ENCODE results near the gene ADAM19. TPM values are rescaled to one million over a fixed set of nuclear protein-coding genes. Genes with fewer than 3 reads are reported as not detected.

Gene ADAM19
- total RNA-seq, 2 donors from 2014 or later, result 13.1 to 49.5 TPM

GRCh38 chr5:157607371-157608161 is 32.0 kb upstream of the ADAM19 start:
- no peak overlapping the region for H3K27ac ChIP-seq
- DNase-seq (ENCODE audit: low spot score), result no peak
- H3K36me3 ChIP-seq, result no peaks in the 10 kb centered on the region
- no peaks in the 10 kb centered on the region for H3K27me3 ChIP-seq
- no peaks in the 10 kb centered on the region for H3K4me1 ChIP-seq
- H3K9me3 ChIP-seq, result no peaks in the 10 kb centered on the region
- TF ChIP-seq CTCF (IDR thresholded peaks at IDR 0.05), result no peak
- no peak overlapping the region for H3K4me3 ChIP-seq

- Histone ChIP-seq H3K4me1 (no peaks in the 10 kb centered on the region), H3K9me3 (no peaks in the 10 kb centered on the region), H3K4me3 (no peak overlapping the region), H3K36me3 (no peaks in the 10 kb centered on the region), H3K27me3 (no peaks in the 10 kb centered on the region), H3K27ac (no peak overlapping the region)
- TF ChIP-seq CTCF (IDR thresholded peaks at IDR 0.05), result no peak
- no peak for DNase-seq (ENCODE audit: low spot score)
These were observed 30.5 kb upstream of the ADAM19 start for GRCh38 chr5:157606046-157606445.

- Histone ChIP-seq H3K27ac (no peak overlapping the region), H3K4me3 (no peak overlapping the region), H3K36me3 (no peaks in the 10 kb centered on the region), H3K4me1 (no peaks in the 10 kb centered on the region), H3K27me3 (no peaks in the 10 kb centered on the region), H3K9me3 (no peaks in the 10 kb centered on the region)
- no peak for DNase-seq (ENCODE audit: low spot score)
- no peak for TF ChIP-seq CTCF (IDR thresholded peaks at IDR 0.05)
These were observed 28.0 kb upstream of the ADAM19 start for GRCh38 chr5:157603333-157604190.

- Histone ChIP-seq H3K27ac (no peak overlapping the region), H3K4me3 (no peak overlapping the region), H3K36me3 (no peaks in the 10 kb centered on the region), H3K4me1 (no peaks in the 10 kb centered on the region), H3K9me3 (no peaks in the 10 kb centered on the region), H3K27me3 (no peaks in the 10 kb centered on the region)
- TF ChIP-seq CTCF (IDR thresholded peaks at IDR 0.05), result no peak
- no peak for DNase-seq (ENCODE audit: low spot score)
These were observed 26.9 kb upstream of the ADAM19 start for GRCh38 chr5:157602505-157602904.

GRCh38 chr5:157600252-157600651 is 24.7 kb upstream of the ADAM19 start:
- DNase-seq (ENCODE audit: low spot score), result no peak
- H3K9me3 ChIP-seq, result no peaks in the 10 kb centered on the region
- H3K27me3 ChIP-seq, result no peaks in the 10 kb centered on the region
- no peaks in the 10 kb centered on the region for H3K36me3 ChIP-seq
- TF ChIP-seq CTCF (IDR thresholded peaks at IDR 0.05), result no peak
- no peak overlapping the region for H3K4me3 ChIP-seq
- H3K27ac ChIP-seq, result no peak overlapping the region
- H3K4me1 ChIP-seq, result no peaks in the 10 kb centered on the region
